ENCODE data around the gene HACD1.

DNA sequence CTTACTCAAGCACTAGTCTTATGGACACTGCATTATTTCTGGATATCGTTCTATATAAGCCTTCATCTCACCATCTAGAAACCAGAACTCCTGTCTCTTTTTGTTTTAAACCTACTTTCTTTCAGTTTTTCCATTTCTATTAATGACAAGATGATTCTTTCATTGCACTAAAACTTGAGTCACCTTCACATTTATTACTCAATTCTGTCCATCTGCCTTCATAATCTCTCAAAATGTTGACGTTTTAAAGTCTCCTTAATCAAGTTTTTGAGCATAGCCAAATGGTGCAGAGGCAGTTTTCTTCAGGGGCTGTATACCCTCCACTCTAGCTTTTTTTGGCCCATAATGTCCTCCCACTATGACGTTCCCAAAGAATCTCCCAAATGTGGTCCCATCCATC lies 44.3 kb upstream of the HACD1 start:
- TF ChIP-seq POLR2AphosphoS5 (IDR thresholded peaks at IDR 0.05) (no peak), TAF1 (IDR thresholded peaks at IDR 0.05; ENCODE audit: low read depth) (no peak), EP300 (conservative IDR thresholded peaks at IDR 0.05; ENCODE audit: poor library complexity, severe bottlenecking) (no peak), RAD21 (conservative IDR thresholded peaks at IDR 0.05) (no peak), SMC3 (conservative IDR thresholded peaks at IDR 0.05; ENCODE audit: poor library complexity) (no peak)
- TF ChIP-seq, protein P1, sequence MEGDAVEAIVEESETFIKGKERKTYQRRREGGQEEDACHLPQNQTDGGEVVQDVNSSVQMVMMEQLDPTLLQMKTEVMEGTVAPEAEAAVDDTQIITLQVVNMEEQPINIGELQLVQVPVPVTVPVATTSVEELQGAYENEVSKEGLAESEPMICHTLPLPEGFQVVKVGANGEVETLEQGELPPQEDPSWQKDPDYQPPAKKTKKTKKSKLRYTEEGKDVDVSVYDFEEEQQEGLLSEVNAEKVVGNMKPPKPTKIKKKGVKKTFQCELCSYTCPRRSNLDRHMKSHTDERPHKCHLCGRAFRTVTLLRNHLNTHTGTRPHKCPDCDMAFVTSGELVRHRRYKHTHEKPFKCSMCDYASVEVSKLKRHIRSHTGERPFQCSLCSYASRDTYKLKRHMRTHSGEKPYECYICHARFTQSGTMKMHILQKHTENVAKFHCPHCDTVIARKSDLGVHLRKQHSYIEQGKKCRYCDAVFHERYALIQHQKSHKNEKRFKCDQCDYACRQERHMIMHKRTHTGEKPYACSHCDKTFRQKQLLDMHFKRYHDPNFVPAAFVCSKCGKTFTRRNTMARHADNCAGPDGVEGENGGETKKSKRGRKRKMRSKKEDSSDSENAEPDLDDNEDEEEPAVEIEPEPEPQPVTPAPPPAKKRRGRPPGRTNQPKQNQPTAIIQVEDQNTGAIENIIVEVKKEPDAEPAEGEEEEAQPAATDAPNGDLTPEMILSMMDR (IDR thresholded peaks at IDR 0.05; ENCODE audit: poor library complexity, severe bottlenecking), result no peak
